ENCODE results near the gene C3orf20. TPM values are rescaled to one million over a fixed set of nuclear protein-coding genes. Genes with fewer than 3 reads are reported as not detected.

C3orf20 gene
- total and polyA plus RNA-seq, 2 of the 4 experiments (the other 2 are of a cell fraction): not detected

GRCh38 chr3:14744556-14744955 is 69.6 kb downstream of the C3orf20 start:
- H3K4me1 ChIP-seq (ENCODE audit: control insufficient read depth, insufficient read depth, low read length): no peaks in the 10 kb centered on the region
- no peaks in the 10 kb centered on the region for H3K9me3 ChIP-seq (ENCODE audit: control insufficient read depth, insufficient read depth, low read length)
- no peak overlapping the region for H3K27ac ChIP-seq (ENCODE audit: insufficient read depth, low read length)
- no peak for DNase-seq
- H3K4me2 ChIP-seq (ENCODE audit: low read depth, low read length): no peak overlapping the region
- no peak overlapping the region for H3K4me3 ChIP-seq (ENCODE audit: insufficient read depth, low read depth, low read length)
- H2BK20ac ChIP-seq (ENCODE audit: low read depth, low read length): no peak overlapping the region
- no peak overlapping the region for H2BK120ac ChIP-seq (ENCODE audit: low read depth, low read length)
- H4K5ac ChIP-seq (ENCODE audit: low read depth, low read length): no peak overlapping the region
- H3K4ac ChIP-seq (ENCODE audit: low read depth, low read length): no peak overlapping the region
- TF ChIP-seq BHLHE40 (IDR thresholded peaks at IDR 0.05; ENCODE audit: low read depth, low read length): no peak
- TF ChIP-seq RAD21 (IDR thresholded peaks at IDR 0.05; ENCODE audit: low read length): no peak
- TF ChIP-seq MAZ (IDR thresholded peaks at IDR 0.05; ENCODE audit: borderline replicate concordance, low read depth, low read length): no peak
- TF ChIP-seq CHD1 (IDR thresholded peaks at IDR 0.05; ENCODE audit: low read depth, low read length): no peak
- no peak for TF ChIP-seq ELK1 (IDR thresholded peaks at IDR 0.05; ENCODE audit: borderline replicate concordance, low read depth, low read length)
- TF ChIP-seq NFE2L2 (IDR thresholded peaks at IDR 0.05; ENCODE audit: low read depth, low read length): no peak
- no peak for TF ChIP-seq CEBPB (IDR thresholded peaks at IDR 0.05; ENCODE audit: low read depth, low read length)
- no peak for TF ChIP-seq MXI1 (IDR thresholded peaks at IDR 0.05; ENCODE audit: borderline replicate concordance, low read depth, low read length)
- no peak for TF ChIP-seq MAFK (IDR thresholded peaks at IDR 0.05; ENCODE audit: low read depth, low read length)
- TF ChIP-seq RCOR1 (IDR thresholded peaks at IDR 0.05; ENCODE audit: insufficient replicate concordance, low read length): no peak
- no peaks in the 10 kb centered on the region for H3K79me1 ChIP-seq (ENCODE audit: low read depth in 1 of 2, low read length in 2 of 2)
- no peak overlapping the region for H3K56ac ChIP-seq (ENCODE audit: extremely low read depth, insufficient read depth, low read length)
- H3K9me1 ChIP-seq (ENCODE audit: insufficient read depth, low read length): no peaks in the 10 kb centered on the region
- no peak overlapping the region for H3K14ac ChIP-seq (replicated peaks; ENCODE audit: low read depth, low read length)
- dilution Hi-C loops (cut with HindIII; ENCODE audit: low sequenced_read_pairs, unreplicated experiment): no loop called here
- WGBS, 2 experiments (ENCODE audit: extremely low coverage in 2 of 2, insufficient read length in 1 of 2): no CpG with 5 or more reads among the region's 6 CpGs
- 0 out of 2 replicates have a peak, but pooled peaks cover 1% of the 10 kb centered on the region for H3K27me3 ChIP-seq (ENCODE audit: control insufficient read depth, insufficient read depth, low read length)
- H4K20me1 ChIP-seq (ENCODE audit: insufficient read depth, low read length): no peaks in the 10 kb centered on the region
- no peak overlapping the region for H2AK5ac ChIP-seq (ENCODE audit: low read depth, low read length)
- BruUV-seq (replicated peaks): no TSS peak
- H4K91ac ChIP-seq (ENCODE audit: insufficient read depth, low read depth, low read length): no peak overlapping the region
- no peak overlapping the region for H2BK5ac ChIP-seq (ENCODE audit: low read depth, low read length, poor library complexity, severe bottlenecking)
- H2AFZ ChIP-seq (replicated peaks; ENCODE audit: low read length, poor library complexity): no peak overlapping the region
- no peak overlapping the region for H3K18ac ChIP-seq (ENCODE audit: low read depth, low read length)
- no peak overlapping the region for H3K9ac ChIP-seq (ENCODE audit: low read depth, low read length)
- H4K8ac ChIP-seq (ENCODE audit: low read depth in 2 of 2, low read length in 2 of 2): no peak overlapping the region
- ChIA-PET POLR2A (ENCODE audit: unreplicated experiment) (no interaction called here), CTCF (no interaction called here)
- no peak overlapping the region for H2AK9ac ChIP-seq (replicated peaks; ENCODE audit: low read depth, low read length, poor library complexity)
- intact Hi-C loops (cut with micrococcal nuclease): loop anchor here (5.0 kb wide), 1 partner anchor 808 kb away; no protein-coding TSS in a partner anchor
- in situ Hi-C loops (cut with MboI; ENCODE audit: low sequenced_read_pairs): no loop called here
- no peaks in the 10 kb centered on the region for H3K36me3 ChIP-seq (ENCODE audit: control insufficient read depth, insufficient read depth, low read length)
- no peak overlapping the region for H2BK15ac ChIP-seq (ENCODE audit: low read depth, low read length)
- no peak overlapping the region for H3K23ac ChIP-seq (ENCODE audit: low read depth, low read length)
- no peak for ATAC-seq (ENCODE audit: low read depth)
